NOMO-1 treated with dmso at 0.1 percent for 144 hours (cell line): ENCODE data around the gene FARP2.

Experiments used
- DNase-seq: peaks from one replicate; lab custom pipeline; 2025; ENCODE audit not compliant: unreplicated experiment; lab: John Stamatoyannopoulos, UW

FARP2 gene

GRCh38 chr2:241482126-241482955, 126.3 kb downstream of the FARP2 start:
- no peak for DNase-seq

- DNase-seq = no peak
Measured at GRCh38 chr2:241483305-241483704, 127.2 kb downstream of the FARP2 start.

DNA sequence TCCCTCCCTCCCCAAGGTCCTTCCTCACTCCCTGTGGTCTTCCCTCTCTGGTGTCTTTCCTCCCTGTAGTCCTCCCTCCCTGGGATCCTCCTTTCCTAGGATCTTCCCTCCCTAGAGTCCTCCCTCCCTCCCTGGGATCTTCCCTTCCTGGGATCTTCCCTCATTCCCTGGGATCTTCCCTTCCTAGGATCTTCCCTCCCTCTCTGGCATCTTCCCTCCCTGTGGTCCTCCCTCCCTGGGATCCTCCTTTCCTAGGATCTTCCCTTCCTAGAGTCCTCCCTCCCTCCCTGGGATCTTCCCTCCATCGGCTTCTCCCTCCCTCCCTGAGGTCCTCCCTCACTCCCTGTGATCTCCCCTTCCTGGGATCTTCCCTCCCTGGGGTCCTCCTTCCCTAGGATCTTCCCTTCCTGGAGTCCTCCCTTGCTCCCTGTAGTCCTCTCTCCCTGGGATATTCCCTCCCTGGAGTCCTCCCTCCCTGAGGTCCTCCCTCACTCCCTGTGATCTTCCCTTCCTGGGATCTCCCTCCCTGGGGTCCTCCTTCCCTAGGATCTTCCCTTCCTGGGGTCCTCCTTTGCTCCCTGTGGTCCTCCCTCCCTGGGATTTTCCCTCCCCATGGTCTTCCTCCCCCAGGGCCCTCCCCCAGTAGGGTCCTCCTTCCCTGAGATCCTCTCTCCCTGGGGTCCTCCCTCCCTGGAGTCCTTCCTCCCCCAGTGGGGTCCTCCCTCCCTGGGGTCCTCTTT, 129.3 kb downstream of the FARP2 start:
- no peak for DNase-seq

GRCh38 chr2:241489088-241489487, 133.0 kb downstream of the FARP2 start:
- no peak for DNase-seq

- no peak for DNase-seq
Measured at GRCh38 chr2:241489733-241490680, 133.9 kb downstream of the FARP2 start.

DNA sequence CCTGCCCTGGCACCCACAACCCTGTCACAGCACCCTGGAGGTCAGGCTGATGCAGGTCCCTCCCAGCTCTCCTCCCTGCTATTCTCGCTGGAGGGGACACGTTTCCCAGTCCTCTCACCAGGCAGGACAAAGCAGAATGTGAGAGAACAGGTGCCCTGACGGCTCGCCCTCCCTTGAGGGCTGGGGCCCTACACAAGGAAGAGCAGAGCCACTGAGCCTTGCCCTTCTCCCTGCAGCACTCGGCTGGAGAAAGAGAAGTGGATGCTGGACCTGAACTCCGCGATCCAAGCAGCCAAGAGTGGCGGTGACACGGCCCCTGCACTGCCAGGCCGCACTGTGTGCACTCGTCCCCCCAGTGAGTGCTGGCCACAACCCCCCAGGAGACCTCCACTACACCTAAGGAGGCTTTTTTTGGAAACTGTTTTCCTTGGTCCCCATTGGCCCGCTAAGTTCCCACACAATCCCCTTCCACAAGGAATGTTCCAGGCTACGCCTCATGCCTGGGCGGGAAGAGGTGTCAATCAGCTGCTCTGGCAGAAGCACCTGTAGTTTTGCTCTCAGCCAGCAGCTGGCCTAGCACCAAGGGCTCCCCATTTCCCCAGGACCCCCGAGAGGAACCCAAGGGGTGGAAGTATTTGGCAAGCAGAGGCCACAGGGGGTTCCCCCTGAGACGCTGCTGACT, 134.9 kb downstream of the FARP2 start:
- no peak for DNase-seq

GRCh38 chr2:241491549-241492173, 135.6 kb downstream of the FARP2 start:
- DNase-seq = no peak

DNA sequence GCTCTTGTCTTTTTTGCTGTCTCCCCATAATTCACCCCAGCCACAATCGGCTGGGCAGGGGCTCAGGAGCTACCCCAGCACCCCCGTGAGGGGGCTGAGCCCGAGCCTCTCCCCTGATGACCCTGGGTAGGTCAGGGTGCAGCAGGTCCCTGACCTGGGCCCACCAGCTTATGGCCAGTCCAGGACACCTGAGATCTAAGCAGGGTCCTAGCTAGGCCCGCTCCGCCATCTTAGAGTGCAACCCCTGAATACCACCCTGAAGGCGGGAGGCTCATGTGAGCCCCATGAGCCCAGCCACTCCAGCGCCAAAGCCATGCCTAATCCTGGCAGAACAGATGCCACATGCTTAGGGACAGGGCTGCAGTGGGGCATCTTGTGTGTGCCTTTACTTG, 136.1 kb downstream of the FARP2 start:
- no peak for DNase-seq

- DNase-seq = no peak
Measured at GRCh38 chr2:241493092-241493491, 137.0 kb downstream of the FARP2 start.

- DNase-seq = no peak
Measured at GRCh38 chr2:241494311-241494908, 138.3 kb downstream of the FARP2 start.

DNA sequence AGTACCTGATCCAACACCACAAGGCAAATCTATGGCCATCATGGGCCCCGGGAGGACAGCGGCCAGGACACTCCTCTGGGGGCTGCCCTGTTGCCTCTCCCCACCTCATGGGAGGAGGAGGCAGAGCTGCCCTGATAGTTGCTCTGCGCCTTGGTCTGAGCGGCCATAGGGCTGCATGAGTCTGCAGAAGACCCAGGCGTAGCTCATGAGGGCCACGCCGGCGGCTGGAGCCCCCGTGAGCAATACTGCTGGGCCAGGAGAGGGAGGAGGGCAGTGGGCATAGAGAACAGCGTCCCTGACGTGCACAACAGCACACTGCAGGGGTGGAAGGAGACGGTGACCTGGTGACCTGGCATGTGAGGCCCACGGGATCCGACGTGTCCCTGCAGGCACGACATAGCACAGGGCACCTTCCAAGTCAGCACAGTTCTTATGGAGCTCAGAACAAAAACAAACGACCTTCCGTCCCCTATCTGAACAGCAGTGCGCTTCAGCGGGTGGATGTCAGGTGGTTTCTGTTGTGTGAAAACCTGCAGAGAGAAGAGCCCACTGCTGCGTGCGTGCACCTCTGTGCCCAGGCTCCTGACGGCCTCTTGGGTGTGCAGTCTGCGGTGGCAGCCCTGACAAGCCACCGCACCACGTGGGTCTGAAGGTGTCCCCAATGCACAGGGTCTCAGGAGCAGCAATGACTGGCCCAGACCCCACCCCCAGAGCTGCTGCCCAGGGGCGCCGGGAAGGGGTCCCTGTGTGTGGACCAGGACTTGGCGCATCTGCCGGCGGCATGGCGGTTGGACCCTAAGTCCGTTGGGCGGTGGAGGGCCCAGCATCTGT, 139.3 kb downstream of the FARP2 start:
- no peak for DNase-seq

GRCh38 chr2:241496003-241496707, 140.1 kb downstream of the FARP2 start:
- no peak for DNase-seq

- DNase-seq = no peak
Measured at GRCh38 chr2:241496904-241497877, 141.1 kb downstream of the FARP2 start.

- no peak for DNase-seq
Measured at GRCh38 chr2:241498115-241499070, 142.3 kb downstream of the FARP2 start.

GRCh38 chr2:241499146-241499965, 143.3 kb downstream of the FARP2 start:
- no peak for DNase-seq
